Fibroblast of peridontal ligament (primary cell): ENCODE measurements around the gene SYNE2.
"Not testable (repeated sequence)": the region's sequence is repeated elsewhere in the genome, so short reads cannot be mapped to it uniquely, and the experiment has no call there.

Experiments used
- DNase-seq: peaks from one replicate; pipeline ENCODE4 v3.0.0-alpha.2; 2010; ENCODE audit errors: extremely low read depth

The SYNE2 gene

GRCh38 chr14:63852817-63853731 lies at the start of gene SYNE2:
Gene SYNE2, plus strand, starts transcription at chr14:63853004. Its CDS starts 56,145 bp downstream, at chr14:63909149.
- peak; percentile 57 for DNase-seq

GRCh38 chr14:63803221-63803791 lies 49.5 kb upstream of the SYNE2 start:
- not testable (repeated sequence) for DNase-seq

GRCh38 chr14:63806064-63806463 lies 46.7 kb upstream of the SYNE2 start:
- not testable (repeated sequence) for DNase-seq

- DNase-seq, result not testable (repeated sequence)
Observed at GRCh38 chr14:63811692-63812091, 41.1 kb upstream of the SYNE2 start.

GRCh38 chr14:63833728-63834127 lies 19.1 kb upstream of the SYNE2 start:
- no peak for DNase-seq

GRCh38 chr14:63840981-63841380 lies 11.8 kb upstream of the SYNE2 start:
- DNase-seq, result no peak

GRCh38 chr14:63843796-63844195 lies 9.0 kb upstream of the SYNE2 start:
- DNase-seq, result no peak

- DNase-seq, result no peak
Observed at GRCh38 chr14:63848890-63849289, 3.9 kb upstream of the SYNE2 start.

GRCh38 chr14:63852271-63852816 lies 460 bp upstream of the SYNE2 start:
- DNase-seq, result peak; percentile 27

GRCh38 chr14:63853831-63854293 lies 1.1 kb downstream of the SYNE2 start:
- peak; percentile 47 for DNase-seq

GRCh38 chr14:63854330-63854729 lies 1.5 kb downstream of the SYNE2 start:
- DNase-seq, result no peak

GRCh38 chr14:63855281-63855680 lies 2.5 kb downstream of the SYNE2 start:
- no peak for DNase-seq

GRCh38 chr14:63857466-63858030 lies 4.7 kb downstream of the SYNE2 start:
- DNase-seq, result no peak

GRCh38 chr14:63860146-63860545 lies 7.3 kb downstream of the SYNE2 start:
- DNase-seq, result no peak

GRCh38 chr14:63862163-63862562 lies 9.4 kb downstream of the SYNE2 start:
- no peak for DNase-seq

- DNase-seq, result no peak
Observed at GRCh38 chr14:63863004-63863403, 10.2 kb downstream of the SYNE2 start.

GRCh38 chr14:63864775-63865174 lies 12.0 kb downstream of the SYNE2 start:
- DNase-seq, result not testable (repeated sequence)

- peak; percentile 47 for DNase-seq
Observed at GRCh38 chr14:63867933-63868921, 15.4 kb downstream of the SYNE2 start.

- DNase-seq, result not testable (repeated sequence)
Observed at GRCh38 chr14:63869940-63870752, 17.3 kb downstream of the SYNE2 start.

- not testable (repeated sequence) for DNase-seq
Observed at GRCh38 chr14:63870753-63871037, 17.9 kb downstream of the SYNE2 start.
